ENCODE measurements around the gene FSTL4.

FSTL4 gene

DNA sequence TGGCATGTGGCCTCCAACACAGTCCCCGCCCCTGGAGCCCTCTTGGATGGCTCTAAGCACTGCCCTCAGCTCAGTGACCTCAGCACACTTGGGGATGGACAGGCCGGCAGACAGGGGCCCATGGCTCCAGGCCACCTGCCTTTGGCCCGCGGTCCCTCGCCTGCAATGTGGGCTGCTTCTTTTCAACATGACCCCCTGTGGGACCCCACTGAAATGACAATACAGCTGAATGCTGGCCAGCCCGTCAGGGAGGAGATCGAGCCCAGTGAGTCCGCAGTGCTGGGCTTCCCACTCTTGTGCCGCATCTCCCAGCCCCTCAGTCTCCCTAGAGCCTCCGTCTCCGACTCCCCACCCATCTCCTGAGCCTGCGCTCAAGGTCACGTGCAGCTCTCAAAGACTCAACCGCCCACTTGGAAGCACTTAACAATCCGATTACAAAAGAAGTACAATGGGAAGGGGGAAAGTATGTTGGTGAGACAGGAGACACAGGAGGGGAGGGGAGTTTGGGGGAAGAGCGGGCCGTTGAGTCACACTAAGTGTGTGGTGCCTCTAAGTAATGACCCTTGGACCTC lies 321.6 kb downstream of the FSTL4 start:
- DNase-seq (ENCODE audit: low read depth), result no peak

DNA sequence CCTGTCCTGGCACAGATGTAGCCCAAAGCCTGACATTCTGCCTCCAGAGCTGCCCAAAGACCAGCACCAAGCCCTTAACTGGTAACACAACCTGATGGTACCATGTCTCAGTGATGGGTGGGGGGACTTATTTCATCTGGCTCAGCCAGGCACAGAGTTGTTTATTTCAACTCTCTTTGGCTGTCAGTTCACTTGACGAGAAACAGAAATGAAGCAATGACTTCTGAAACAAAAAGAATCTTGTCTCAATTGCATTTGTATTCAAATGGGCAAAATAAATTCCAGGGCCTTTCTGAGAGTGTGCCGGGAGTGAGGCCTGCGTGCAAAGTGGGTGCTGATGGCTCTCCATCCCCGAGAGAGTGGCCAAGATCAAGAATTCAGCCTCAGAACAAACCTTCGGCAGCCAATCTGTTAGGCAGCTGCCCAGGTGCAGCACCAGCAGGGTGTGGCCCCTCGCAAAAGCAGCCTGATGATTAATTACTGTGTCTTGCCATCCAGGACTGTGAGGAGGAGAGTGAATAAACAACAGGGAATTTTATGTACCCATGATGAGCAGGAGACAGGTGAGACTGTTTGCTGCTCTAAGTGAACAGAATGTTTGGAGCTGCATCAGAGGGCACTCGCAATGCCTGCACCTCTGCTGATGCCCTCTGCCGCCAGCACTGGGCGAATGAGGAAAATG lies 322.5 kb downstream of the FSTL4 start:
- DNase-seq (ENCODE audit: low read depth), result no peak

DNA sequence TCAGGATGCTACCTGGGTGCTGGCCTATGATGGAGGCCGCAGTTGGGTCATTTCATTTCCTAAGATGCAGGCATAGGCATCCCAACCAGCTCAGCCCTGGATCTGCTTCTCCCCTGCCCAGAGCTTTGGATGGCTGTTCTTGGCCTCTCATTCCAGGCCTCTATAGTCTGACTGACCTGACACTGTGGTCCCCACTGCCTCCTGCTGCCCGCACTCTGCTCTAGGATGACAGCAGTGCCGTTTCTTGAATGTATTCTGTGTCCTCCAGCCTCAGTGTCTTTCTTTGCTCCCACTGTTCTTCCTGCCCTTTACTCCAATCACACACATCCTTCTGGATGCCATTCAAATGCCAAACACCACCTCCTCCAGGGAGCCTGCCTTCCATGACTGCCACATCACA lies 324.8 kb downstream of the FSTL4 start:
- no peak for DNase-seq (ENCODE audit: low read depth)

GRCh38 chr5:133286483-133286882 lies 325.9 kb downstream of the FSTL4 start:
- DNase-seq (ENCODE audit: low read depth), result no peak

- DNase-seq (ENCODE audit: low read depth), result no peak
These were observed 326.7 kb downstream of the FSTL4 start for GRCh38 chr5:133285583-133286021.

GRCh38 chr5:133284306-133284705 lies 328.0 kb downstream of the FSTL4 start:
- no peak for DNase-seq (ENCODE audit: low read depth)

DNA sequence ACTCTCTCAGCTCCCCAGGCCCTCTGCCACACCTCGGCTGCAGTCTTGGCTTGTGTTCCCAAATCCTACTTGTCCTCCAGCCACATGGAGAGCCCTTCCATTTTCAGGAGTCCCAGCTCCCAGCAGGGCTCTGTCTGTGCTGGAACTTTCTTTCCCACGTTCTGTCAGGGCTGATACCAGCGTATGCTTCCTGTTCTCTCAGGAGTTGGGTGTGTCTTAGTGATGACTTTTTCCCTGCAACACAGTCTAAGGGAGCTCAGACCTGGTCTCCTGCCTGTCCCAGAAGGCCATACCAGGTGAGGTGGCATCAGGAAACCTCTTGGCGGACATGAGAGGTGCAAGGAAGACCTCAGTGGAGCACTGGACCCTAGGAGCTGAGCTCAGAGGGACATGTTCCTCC lies 334.0 kb downstream of the FSTL4 start:
- no peak for DNase-seq (ENCODE audit: low read depth)

GRCh38 chr5:133277744-133278143 lies 334.6 kb downstream of the FSTL4 start:
- DNase-seq (ENCODE audit: low read depth), result no peak

DNA sequence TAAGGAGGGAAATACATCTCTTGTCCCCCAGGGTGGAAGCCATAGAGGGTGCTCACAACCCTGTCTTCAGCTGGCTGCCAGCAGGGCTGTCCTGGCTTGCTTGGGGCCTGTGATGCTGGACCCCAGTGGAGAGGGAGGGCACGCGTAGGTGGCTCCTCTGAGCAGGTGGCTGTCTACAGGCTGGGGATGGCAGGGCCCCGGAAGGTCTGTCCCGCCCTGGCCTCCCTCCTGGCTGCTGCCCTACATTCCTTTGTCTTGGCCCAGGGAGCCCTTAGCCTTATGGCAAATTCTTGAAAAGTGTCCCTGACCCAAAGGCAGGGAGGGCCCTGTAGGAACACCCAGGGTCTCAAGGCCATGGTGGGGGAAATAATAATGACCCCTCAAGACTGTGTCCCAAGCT lies 336.2 kb downstream of the FSTL4 start:
- no peak for DNase-seq (ENCODE audit: low read depth)

DNA sequence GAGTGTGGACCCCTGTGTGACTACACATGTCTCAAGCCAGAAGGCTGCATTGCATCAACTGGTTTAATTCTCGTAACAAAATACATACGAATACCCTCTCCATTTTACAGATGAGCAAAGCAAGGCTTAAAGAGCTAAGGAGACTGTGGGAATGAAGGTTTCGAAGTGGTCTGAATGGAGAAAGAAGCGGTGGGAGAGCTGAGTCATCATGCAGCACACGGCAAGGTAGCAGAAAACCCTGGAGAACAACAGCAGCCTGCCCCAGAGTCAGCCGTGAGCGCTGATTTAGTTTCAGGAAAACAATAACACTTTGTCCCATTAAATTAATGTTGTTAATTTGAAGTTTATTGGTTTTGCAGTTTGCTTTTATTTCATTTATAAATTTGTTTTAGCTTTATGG lies 336.7 kb downstream of the FSTL4 start:
- DNase-seq (ENCODE audit: low read depth), result no peak

GRCh38 chr5:133274597-133274935 lies 337.8 kb downstream of the FSTL4 start:
- DNase-seq (ENCODE audit: low read depth), result no peak

GRCh38 chr5:133273661-133274596 lies 338.4 kb downstream of the FSTL4 start:
- no peak for DNase-seq (ENCODE audit: low read depth)

- DNase-seq (ENCODE audit: low read depth), result no peak
These were observed 340.0 kb downstream of the FSTL4 start for GRCh38 chr5:133272345-133272744.

- no peak for DNase-seq (ENCODE audit: low read depth)
These were observed 340.7 kb downstream of the FSTL4 start for GRCh38 chr5:133271606-133272005.

DNA sequence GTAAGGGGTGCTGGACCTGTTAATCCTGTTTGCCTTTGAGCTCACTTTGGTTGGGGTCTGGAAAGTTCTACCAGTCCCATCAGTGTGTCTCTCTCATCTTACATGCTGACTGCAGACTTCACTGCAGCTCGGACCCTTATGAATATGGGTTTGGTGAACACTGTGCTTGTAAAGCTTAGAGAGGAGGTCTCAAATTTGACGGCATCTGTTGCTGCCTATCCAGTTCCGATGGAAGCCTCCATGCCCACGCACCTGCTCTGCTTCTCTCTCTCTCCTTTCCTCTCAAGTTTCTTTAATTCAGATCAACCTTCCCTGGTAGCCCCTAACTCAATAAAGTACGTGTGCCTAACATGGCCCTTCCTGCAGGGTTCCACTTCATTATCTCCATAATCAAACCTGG lies 342.6 kb downstream of the FSTL4 start:
- no peak for DNase-seq (ENCODE audit: low read depth)

DNA sequence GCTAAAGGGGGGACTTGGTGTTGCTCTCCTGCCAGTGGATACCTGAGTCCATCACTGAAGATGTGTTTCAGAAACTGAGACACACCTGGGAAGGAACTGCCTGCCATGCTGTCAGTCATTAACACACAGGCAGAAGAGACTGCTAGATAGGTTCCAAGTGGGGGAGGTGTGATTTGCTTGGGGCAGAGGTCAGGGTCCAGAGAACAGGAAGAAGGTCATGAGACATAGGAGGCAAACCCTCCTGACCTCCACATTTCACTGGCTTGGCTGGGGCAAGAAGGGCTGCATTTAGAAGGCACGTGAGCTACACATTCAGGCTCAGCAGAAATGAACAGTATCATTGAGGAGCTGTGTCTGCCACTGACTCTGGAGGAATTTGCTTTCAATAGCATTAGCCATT lies 344.7 kb downstream of the FSTL4 start:
- DNase-seq (ENCODE audit: low read depth), result no peak

DNA sequence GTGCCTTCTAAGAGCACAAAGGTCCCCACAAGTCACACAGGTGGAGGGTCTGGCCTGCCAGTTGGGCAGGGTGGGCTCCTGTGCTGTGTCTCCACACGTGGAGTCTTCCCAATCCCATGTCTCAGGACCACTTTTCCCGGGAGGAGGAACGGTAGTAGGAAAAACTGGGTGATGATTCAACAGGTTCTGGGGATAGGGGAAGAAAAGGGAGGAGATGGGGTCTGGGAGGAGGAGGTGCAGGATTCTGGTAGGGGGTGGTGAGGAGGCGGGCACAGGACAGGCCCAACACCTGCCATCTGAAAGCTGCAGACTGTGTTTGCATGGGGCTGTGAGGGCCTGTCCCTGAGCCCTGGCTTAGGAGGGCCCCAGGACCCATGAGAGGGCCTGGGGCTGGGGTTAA lies 345.4 kb downstream of the FSTL4 start:
- DNase-seq (ENCODE audit: low read depth), result no peak

DNA sequence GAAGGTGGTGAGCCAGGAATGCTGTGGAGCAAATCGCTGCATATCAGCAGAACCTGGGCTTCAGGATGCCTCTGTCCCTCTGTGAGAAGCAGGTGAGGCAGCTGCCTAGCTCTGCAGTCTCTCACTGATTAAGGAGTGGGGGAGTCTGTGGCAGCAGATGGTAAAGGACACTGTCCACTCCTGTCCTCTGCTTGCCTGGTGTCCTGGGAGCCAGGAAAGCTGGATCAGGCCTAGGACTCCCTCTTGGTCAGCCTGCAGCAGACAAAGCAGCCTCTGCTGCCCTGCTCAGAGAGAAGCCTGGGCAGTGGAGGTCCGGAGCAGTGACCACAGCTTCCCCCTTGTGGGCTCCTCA lies 345.8 kb downstream of the FSTL4 start:
- DNase-seq (ENCODE audit: low read depth), result no peak

GRCh38 chr5:133265720-133266526 lies 346.4 kb downstream of the FSTL4 start:
- no peak for DNase-seq (ENCODE audit: low read depth)

DNA sequence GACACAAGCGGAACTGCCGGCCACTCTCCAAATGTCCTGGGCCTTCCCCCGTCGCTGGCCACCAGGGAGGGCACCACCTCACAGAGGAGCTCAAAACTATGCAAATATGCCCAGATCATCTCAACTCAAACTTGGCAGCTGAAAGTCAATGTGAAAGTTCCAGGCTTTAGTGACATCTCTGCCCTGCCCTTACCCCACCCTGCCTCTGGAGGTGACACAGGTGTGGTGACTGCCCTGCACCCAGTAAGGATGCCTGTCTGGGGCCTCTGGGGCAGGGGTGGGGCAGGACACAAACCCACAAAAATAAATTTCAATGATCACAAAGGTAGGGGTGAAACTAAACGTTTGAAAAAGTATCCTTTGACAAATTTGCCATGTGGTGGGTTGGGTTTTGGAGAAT lies 347.1 kb downstream of the FSTL4 start:
- DNase-seq (ENCODE audit: low read depth), result no peak

GRCh38 chr5:133262690-133263089 lies 349.7 kb downstream of the FSTL4 start:
- no peak for DNase-seq (ENCODE audit: low read depth)

DNA sequence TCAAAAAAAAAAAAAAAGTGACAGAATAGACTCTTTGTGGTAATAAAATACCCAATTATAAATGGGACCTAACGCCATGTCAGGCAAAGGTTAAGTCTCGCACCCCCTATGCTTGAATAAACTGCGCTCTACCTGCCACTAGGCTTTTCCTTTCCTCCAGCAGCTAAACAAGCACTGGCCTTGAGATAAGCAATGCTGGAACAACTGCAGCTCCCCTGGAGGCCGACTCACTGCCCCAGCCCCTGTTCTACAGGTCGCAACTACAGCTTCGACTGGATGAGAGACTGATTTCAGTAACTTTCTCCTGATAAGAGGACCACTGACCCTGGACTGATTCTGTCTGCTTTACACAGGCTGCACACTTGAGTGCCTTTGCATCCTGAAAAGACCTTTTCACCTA lies 350.3 kb downstream of the FSTL4 start:
- no peak for DNase-seq (ENCODE audit: low read depth)

All from activated T-helper 1 cell treated with Interleukin-2 at 50 U/mL for 16 hours (primary cell).